GM12878 (cell line): ENCODE data around the gene PRR29. TPM values are rescaled to one million over a fixed set of nuclear protein-coding genes. Genes with fewer than 3 reads are reported as not detected.

ENCODE experiments used
- ATAC-seq: fragments of 200-7000 bp; cut with Tn5 transposase; 3 replicates; pipeline ENCODE4 v1.9.1; 2020; ENCODE audit warnings: mild to moderate bottlenecking, moderate library complexity
- BruUV-seq: library from RNA; stranded (reverse); fragments of 400-500 nt; replicated peaks from 2 replicates; lab custom pipeline; 2021; lab: Mats Ljungman, UMichigan
- CTCF ChIA-PET: fragments of 300-600 bp; sonication (Branson Sonifier 250); formaldehyde crosslinking; extraction: SDS; loops from one replicate; lab custom pipeline; 2021; ENCODE audit warnings: inconsistent platforms; lab: Yijun Ruan, JAX
- POLR2A ChIA-PET: fragments of 350-600 bp; formaldehyde crosslinking; extraction: SDS; loops from one replicate; lab custom pipeline; 2021; ENCODE audit warnings: inconsistent platforms; lab: Charles Lee
- RAD21 ChIA-PET: fragments of 300-600 bp; sonication (Branson Sonifier 250); formaldehyde crosslinking; loops from one replicate; lab custom pipeline; 2023; ENCODE audit warnings: antibody characterized with exemption; ENCODE audit not compliant: unreplicated experiment; lab: Charles Lee
- SMC1A ChIA-PET: fragments of 300-600 bp; sonication (Branson Sonifier 250); formaldehyde crosslinking; loops from one replicate; lab custom pipeline; 2023; ENCODE audit not compliant: unreplicated experiment, uncharacterized antibody; lab: Charles Lee
- DNase-seq: peaks from one replicate; pipeline ENCODE4 v3.0.0-alpha.2; 2011; ENCODE audit warnings: low read depth, low spot score
- FAIRE-seq: peaks from 3 replicates; lab custom pipeline; 2011; peaks lifted over from hg19 to GRCh38; lab: Jason Lieb, UNC
- H2AFZ ChIP-seq: 2 replicates; pipeline ENCODE4 v1.6.0; 2011; ENCODE audit warnings: low read depth, low read length, control low read depth; ENCODE audit not compliant: control insufficient read depth
- H3K27ac ChIP-seq: 2 replicates; pipeline ENCODE4 v1.5.1; 2011; ENCODE audit warnings: control low read depth; ENCODE audit not compliant: control insufficient read depth, insufficient read depth
- H3K27me3 ChIP-seq, 2 experiments: replicated peaks in 1 of 2; 2 replicates each; pipeline versions ENCODE4 v1.6.0 to v1.6.1; 2011; ENCODE audit warnings: low read length in 1 of 2; ENCODE audit not compliant: control insufficient read depth in 2 of 2, insufficient read depth in 2 of 2
- H3K36me3 ChIP-seq, 2 experiments: 2 replicates each; pipeline ENCODE4 v1.5.1; 2011; ENCODE audit warnings: low read length in 1 of 2; ENCODE audit not compliant: control insufficient read depth in 2 of 2, insufficient read depth in 2 of 2
- H3K4me1 ChIP-seq: 2 replicates; pipeline ENCODE4 v1.6.1; 2011; ENCODE audit warnings: mild to moderate bottlenecking, low read length, moderate library complexity, mixed read lengths; ENCODE audit not compliant: control insufficient read depth, insufficient read depth
- H3K4me2 ChIP-seq: 2 replicates; pipeline ENCODE4 v1.6.0; 2011; ENCODE audit warnings: control low read depth; ENCODE audit not compliant: control insufficient read depth, insufficient read depth
- H3K4me3 ChIP-seq: fragments of 200-600 bp; sonication (generic); 2 replicates; pipeline ENCODE4 v1.5.1; 2016
- H3K79me2 ChIP-seq: 2 replicates; pipeline ENCODE4 v1.6.0; 2011; ENCODE audit warnings: low read length; ENCODE audit not compliant: control insufficient read depth, insufficient read depth
- H3K9ac ChIP-seq: 2 replicates; pipeline ENCODE4 v1.8.0; 2011; ENCODE audit warnings: low read length, control low read depth, mixed read lengths; ENCODE audit not compliant: control insufficient read depth, insufficient read depth
- H3K9me3 ChIP-seq: replicated peaks from 3 replicates; pipeline ENCODE4 v1.5.1; 2011; ENCODE audit warnings: mild to moderate bottlenecking, low read length; ENCODE audit not compliant: control insufficient read depth, insufficient read depth
- H4K20me1 ChIP-seq: 2 replicates; pipeline ENCODE4 v1.6.0; 2011; ENCODE audit not compliant: control insufficient read depth, insufficient read depth
- BHLHE40 ChIP-seq, 2 experiments: fragments of 450-650 bp in 1 of 2; IDR thresholded peaks; 2 replicates each; pipeline ENCODE4 v1.6.1; 2011 to 2017; ENCODE audit warnings: low read depth in 2 of 2, borderline replicate concordance in 1 of 2, improper control_type of control experiment in 1 of 2, low read length in 1 of 2, mild to moderate bottlenecking in 1 of 2
- POLR2A ChIP-seq: IDR thresholded peaks from 2 replicates; pipeline ENCODE4 v1.6.1; 2011; ENCODE audit warnings: low read depth, mild to moderate bottlenecking, low read length
- RELA ChIP-seq: fragments of 450-650 bp; IDR thresholded peaks from 2 replicates; pipeline ENCODE4 v1.8.0; 2014; ENCODE audit warnings: borderline replicate concordance; ENCODE audit not compliant: partially characterized antibody
- TAF1 ChIP-seq: IDR thresholded peaks from 2 replicates; pipeline ENCODE4 v1.6.1; 2011; ENCODE audit warnings: mild to moderate bottlenecking, low read depth, low read length, borderline replicate concordance
- WGBS: methylation state at CpG from one replicate; pipeline ENCODE4 v1.1.6; 2016; ENCODE audit warnings: low lambda C conversion rate; ENCODE audit not compliant: insufficient replicate concordance, insufficient coverage; ENCODE audit errors: missing lambda C conversion rate; 5-methylcytosine and 5-hydroxymethylcytosine counted together
- in situ Hi-C: fragments of 300-500 bp; cut with MboI; formaldehyde crosslinking; loops from 9 replicates; pipeline ENCODE4 v1.14.3; 2018; ENCODE audit warnings: mixed read lengths
- intact Hi-C: fragments of 100-400 bp; cut with micrococcal nuclease; formaldehyde crosslinking; loops from one replicate; pipeline ENCODE4 v1.14.2; 2022; ENCODE audit not compliant: unreplicated experiment
- polyA plus RNA-seq, 11 experiments: library from polyadenylated mRNA; depleted of rRNA in 4 of 11; unstranded in 6 of 11; stranded (reverse) in 5 of 11; fragments of >200 nt; fragmentation: Nextera tagmentation in 4 of 11; fragmentation: Illumina TruSeq in 1 of 11; extraction: Ambion mirVana in 4 of 11; extraction: Trizol in 1 of 11; gene quantifications; 1 replicate in 1 of 11; 2 replicates in 10 of 11; pipeline versions ENCODE4 v1.2.1 to v1.2.3, GENCODE V29; 2011 to 2016; ENCODE audit warnings: inconsistent platforms in 2 of 11, missing spikeins in 2 of 11, low read depth in 1 of 11
- total RNA-seq, 4 experiments: library from RNA; depleted of rRNA in 3 of 4; stranded (reverse); fragments of >200 nt in 3 of 4; fragmentation: Illumina TruSeq in 1 of 4; extraction: Trizol in 1 of 4; gene quantifications; 2 replicates each; pipeline versions ENCODE4 v1.2.1 to v1.2.3, GENCODE V29; 2013 to 2021
- TF ChIP-seq, protein P1 (sequence below): IDR thresholded peaks from 2 replicates; pipeline ENCODE4 v1.6.1; 2012; ENCODE audit warnings: low read depth, low read length, improper control_type of control experiment
- TF ChIP-seq, protein P2 (sequence below), 3 experiments: IDR thresholded peaks in 2 of 3; conservative IDR thresholded peaks in 1 of 3; 2 replicates each; pipeline ENCODE4 v1.5.1; 2011; ENCODE audit warnings: low read depth in 3 of 3, low read length in 3 of 3, mild to moderate bottlenecking in 3 of 3, control low read depth in 2 of 3, moderate library complexity in 2 of 3, inconsistent platforms in 1 of 3, mixed read lengths in 1 of 3; ENCODE audit not compliant: control insufficient read depth in 2 of 3, insufficient read depth in 1 of 3; ENCODE audit errors: extremely low read depth in 1 of 3

Gene PRR29
- total and polyA plus RNA-seq, 10 of the 15 experiments (the other 5 are each of a cell fraction or from before 2014, with no cell fraction given) = 0.01 to 2.4 (median 0.18) TPM; not detected in 3

DNA sequence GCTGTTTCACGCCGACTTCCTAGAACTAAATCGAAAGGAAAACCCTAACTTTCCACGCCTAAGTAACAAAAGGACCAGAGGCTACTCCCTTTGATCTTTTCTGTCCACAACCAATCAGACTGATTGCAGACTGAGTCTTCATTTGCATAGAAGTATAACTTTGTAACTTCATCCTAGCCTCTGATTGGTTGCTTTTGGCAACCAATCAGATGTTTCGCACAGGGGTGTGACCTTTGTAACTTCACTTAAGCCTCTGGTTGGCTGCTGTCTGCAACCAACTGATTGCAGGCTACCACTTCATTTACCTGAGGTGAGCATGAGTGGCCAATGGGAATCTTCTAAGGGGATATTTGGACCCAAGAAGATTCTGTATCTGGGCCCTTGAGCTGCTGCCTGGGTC is 39.7 kb downstream of the PRR29 start (continued):
- TF ChIP-seq RELA = no peak
- TF ChIP-seq, protein P1, sequence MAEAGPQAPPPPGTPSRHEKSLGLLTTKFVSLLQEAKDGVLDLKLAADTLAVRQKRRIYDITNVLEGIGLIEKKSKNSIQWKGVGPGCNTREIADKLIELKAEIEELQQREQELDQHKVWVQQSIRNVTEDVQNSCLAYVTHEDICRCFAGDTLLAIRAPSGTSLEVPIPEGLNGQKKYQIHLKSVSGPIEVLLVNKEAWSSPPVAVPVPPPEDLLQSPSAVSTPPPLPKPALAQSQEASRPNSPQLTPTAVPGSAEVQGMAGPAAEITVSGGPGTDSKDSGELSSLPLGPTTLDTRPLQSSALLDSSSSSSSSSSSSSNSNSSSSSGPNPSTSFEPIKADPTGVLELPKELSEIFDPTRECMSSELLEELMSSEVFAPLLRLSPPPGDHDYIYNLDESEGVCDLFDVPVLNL = no peak
- TF ChIP-seq, protein P2, sequence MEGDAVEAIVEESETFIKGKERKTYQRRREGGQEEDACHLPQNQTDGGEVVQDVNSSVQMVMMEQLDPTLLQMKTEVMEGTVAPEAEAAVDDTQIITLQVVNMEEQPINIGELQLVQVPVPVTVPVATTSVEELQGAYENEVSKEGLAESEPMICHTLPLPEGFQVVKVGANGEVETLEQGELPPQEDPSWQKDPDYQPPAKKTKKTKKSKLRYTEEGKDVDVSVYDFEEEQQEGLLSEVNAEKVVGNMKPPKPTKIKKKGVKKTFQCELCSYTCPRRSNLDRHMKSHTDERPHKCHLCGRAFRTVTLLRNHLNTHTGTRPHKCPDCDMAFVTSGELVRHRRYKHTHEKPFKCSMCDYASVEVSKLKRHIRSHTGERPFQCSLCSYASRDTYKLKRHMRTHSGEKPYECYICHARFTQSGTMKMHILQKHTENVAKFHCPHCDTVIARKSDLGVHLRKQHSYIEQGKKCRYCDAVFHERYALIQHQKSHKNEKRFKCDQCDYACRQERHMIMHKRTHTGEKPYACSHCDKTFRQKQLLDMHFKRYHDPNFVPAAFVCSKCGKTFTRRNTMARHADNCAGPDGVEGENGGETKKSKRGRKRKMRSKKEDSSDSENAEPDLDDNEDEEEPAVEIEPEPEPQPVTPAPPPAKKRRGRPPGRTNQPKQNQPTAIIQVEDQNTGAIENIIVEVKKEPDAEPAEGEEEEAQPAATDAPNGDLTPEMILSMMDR (IDR thresholded peaks at IDR 0.05 in 2 of 3, conservative IDR thresholded peaks at IDR 0.05 in 1 of 3; ENCODE audit: control insufficient read depth in 2 of 3, extremely low read depth in 1 of 3, insufficient read depth in 1 of 3, low read depth in 3 of 3, low read length in 3 of 3) = no peak

DNA sequence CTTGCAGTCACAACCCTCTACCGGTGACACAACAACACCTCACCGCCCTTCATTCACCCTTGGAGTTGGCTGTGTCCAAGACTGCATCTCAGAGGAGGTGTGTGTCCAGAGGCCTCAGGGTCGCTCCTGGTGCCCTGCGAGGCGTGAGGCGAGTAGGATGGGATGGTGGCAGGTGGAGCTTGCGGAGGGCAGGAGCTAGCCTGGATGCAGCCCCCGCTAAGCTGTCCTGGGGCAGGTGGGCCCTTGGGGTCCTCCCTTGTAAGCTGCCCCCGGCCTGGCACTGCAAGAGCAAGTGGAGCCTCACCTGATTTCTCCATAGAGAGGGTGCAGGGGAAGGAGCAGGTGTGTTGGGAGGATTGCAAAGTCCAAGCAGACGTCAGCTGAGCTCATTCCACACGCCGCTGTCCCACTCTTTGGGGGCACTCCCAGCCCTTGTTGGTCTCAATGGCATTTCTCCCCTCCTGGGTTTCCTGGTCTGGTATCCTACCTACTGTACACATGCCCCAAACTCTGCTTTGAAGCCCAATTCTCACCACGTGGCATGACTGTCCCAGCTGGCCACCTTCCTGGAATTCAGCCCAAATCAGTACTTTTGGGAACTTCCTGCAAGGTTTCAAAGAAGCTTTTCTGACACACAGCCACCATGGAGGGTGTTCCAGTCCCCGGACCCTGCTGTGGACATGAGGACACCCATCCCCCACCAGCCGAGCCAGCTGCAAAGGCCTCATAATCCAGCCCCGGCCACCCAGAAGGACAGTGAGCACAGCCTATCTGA is 40.4 kb downstream of the PRR29 start:
- Histone ChIP-seq H2AFZ (no peak overlapping the region), H3K9me3 (no peaks in the 10 kb centered on the region), H3K36me3 (peaks cover under 1 to 3% of the 10 kb centered on the region in 2 experiments), H3K27ac (no peak overlapping the region)
- 80% methylated on average over 16 of the region's 16 CpGs for WGBS
- FAIRE-seq (no peak), DNase-seq (no peak)
- in situ Hi-C loops = loop anchor here (25.0 kb wide), 1 partner anchor 249 kb away; no protein-coding TSS in a partner anchor
- TF ChIP-seq TAF1 (no peak), BHLHE40 (IDR thresholded peaks at IDR 0.05; ENCODE audit: borderline replicate concordance in 1 of 2, low read depth in 2 of 2, low read length in 1 of 2) (no peak), POLR2A (0 out of 2 replicates have a peak, but pooled peaks have one; percentile 31)
- TF ChIP-seq, all 136 proteins: peak for 1
- intact Hi-C loops = no loop called here
- no peak overlapping the region for H3K4me2 ChIP-seq
- BruUV-seq = no TSS peak
- H4K20me1 ChIP-seq = no peaks in the 10 kb centered on the region
- H3K4me3 ChIP-seq = no peak overlapping the region
- ChIA-PET POLR2A (interaction anchor here (0.6 kb wide), 1 partner anchor 11 kb away, joined by 6 read pairs; no protein-coding TSS in a partner anchor), CTCF (interaction anchor here (0.6 to 2.2 kb wide), 4 partner anchors 10 to 244 kb away, joined by 3 to 15 read pairs (median 8); no protein-coding TSS in a partner anchor), SMC1A (interaction anchor here (0.9 to 1.6 kb wide), 4 partner anchors 10 to 95 kb away, joined by 4 to 5 read pairs (median 4); no protein-coding TSS in a partner anchor), RAD21 (interaction anchor here (1.2 kb wide), 1 partner anchor 9 kb away, joined by 4 read pairs; no protein-coding TSS in a partner anchor)
- no peak overlapping the region for H3K9ac ChIP-seq
- no peak for ATAC-seq
- H3K79me2 ChIP-seq = no peaks in the 10 kb centered on the region
- no peaks in the 10 kb centered on the region for H3K4me1 ChIP-seq
- no peaks in the 10 kb centered on the region for H3K27me3 ChIP-seq
